GM12875 (cell line): ENCODE results near the gene RBM7.

Experiments used
- H3K4me3 ChIP-seq: one replicate; pipeline ENCODE4 v1.5.1; 2011; ENCODE audit warnings: low read depth, low read length, control low read depth
- TF ChIP-seq, protein P1 (sequence below): IDR thresholded peaks from 2 replicates; pipeline ENCODE4 v1.5.1; 2011; ENCODE audit warnings: low read depth, mild to moderate bottlenecking, control low read depth, inconsistent platforms, low read length, moderate library complexity, borderline replicate concordance; ENCODE audit not compliant: insufficient read depth

The RBM7 gene

DNA sequence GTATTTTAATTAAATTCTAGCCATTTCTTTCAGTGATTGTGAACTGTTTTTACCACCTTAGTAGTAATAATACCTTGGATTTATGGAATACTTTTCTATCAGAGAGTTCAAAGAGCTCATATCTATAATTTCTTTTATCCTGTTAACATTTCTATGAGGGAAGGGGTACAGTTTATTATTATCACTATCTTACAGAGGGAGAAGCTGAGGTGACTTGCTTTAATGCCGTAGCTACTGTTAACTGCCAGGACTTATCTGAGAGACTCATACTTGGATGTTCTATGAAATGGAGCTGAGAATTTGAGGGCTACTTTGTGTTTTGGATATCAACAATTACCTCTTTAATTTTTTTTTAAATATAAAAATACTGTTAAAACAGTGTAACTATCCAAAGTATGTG is 42.1 kb downstream of the RBM7 start:
- no peak overlapping the region for H3K4me3 ChIP-seq
- TF ChIP-seq, protein P1, sequence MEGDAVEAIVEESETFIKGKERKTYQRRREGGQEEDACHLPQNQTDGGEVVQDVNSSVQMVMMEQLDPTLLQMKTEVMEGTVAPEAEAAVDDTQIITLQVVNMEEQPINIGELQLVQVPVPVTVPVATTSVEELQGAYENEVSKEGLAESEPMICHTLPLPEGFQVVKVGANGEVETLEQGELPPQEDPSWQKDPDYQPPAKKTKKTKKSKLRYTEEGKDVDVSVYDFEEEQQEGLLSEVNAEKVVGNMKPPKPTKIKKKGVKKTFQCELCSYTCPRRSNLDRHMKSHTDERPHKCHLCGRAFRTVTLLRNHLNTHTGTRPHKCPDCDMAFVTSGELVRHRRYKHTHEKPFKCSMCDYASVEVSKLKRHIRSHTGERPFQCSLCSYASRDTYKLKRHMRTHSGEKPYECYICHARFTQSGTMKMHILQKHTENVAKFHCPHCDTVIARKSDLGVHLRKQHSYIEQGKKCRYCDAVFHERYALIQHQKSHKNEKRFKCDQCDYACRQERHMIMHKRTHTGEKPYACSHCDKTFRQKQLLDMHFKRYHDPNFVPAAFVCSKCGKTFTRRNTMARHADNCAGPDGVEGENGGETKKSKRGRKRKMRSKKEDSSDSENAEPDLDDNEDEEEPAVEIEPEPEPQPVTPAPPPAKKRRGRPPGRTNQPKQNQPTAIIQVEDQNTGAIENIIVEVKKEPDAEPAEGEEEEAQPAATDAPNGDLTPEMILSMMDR, result no peak

GRCh38 chr11:114447444-114447843 is 47.0 kb downstream of the RBM7 start:
- TF ChIP-seq, protein P1, result no peak
- H3K4me3 ChIP-seq, result no peak overlapping the region

GRCh38 chr11:114447892-114448291 is 47.4 kb downstream of the RBM7 start:
- TF ChIP-seq, protein P1, result no peak
- no peak overlapping the region for H3K4me3 ChIP-seq

DNA sequence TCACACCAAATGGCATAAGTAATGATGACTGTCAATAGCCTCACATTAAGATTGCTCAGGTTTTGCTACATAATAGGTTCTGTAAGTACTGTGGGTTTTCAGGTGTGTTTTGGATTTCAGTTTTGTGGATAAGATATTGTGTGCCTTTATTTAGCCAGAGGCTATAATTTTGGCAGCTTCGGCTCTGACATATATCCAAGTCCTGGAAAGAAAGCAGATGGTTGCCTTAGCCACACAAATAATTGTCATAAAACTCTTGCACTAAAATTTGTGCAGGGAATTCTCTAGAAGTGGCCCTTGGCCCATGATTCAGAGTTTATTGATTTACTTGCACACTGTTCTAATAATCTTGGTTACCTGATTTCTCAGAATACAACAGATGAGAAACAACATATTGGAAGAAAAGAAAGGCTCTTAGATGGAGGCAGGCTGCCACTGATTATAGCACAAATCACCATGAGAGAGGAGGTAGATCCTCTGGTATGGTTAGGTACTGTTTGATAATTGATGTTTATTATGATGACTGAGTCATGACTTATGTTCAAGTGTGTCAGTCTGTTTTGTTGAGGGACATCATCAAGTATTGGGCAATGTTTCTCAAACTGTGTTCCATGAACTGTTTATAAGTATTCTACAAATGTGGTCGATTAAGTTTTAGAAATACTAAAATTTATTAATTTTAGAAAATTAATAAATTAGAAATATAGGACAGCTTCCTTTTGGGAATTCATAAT is 48.5 kb downstream of the RBM7 start:
- TF ChIP-seq, protein P1, result no peak

DNA sequence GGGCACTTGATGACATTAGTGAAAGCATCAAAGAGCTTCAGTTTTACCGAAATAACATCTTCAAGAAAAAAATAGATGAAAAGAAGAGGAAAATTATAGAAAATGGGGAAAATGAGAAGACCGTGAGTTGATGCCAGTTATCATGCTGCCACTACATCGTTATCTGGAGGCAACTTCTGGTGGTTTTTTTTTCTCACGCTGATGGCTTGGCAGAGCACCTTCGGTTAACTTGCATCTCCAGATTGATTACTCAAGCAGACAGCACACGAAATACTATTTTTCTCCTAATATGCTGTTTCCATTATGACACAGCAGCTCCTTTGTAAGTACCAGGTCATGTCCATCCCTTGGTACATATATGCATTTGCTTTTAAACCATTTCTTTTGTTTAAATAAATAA is 49.4 kb downstream of the RBM7 start:
- TF ChIP-seq, protein P1, result no peak
- no peak overlapping the region for H3K4me3 ChIP-seq

More for the DNA sequence above, 48.5 kb downstream of the RBM7 start:
- no peak overlapping the region for H3K4me3 ChIP-seq

DNA sequence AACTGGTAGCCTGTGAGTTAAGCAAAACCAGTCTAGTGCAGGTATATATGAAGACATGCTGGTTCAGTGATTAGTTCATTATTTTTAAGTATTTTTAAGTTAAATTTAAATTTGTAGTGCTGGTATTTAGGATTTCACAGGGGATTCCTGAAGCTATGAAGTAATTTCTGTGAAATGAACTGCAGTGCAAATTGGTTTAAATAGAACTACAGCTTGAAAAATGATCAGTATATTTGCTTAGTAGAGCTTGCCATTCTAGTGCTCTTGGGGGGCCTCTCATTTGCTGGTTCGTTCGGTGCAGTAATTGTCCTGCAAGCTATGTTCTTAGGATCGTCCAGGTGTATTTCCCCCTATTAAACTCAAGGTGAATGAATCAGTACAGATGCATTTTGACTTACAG is 51.9 kb downstream of the RBM7 start:
- TF ChIP-seq, protein P1, result no peak
- no peak overlapping the region for H3K4me3 ChIP-seq
